Skeletal muscle cell (primary cell): ENCODE data around the gene LHX8.
"Not testable (repeated sequence)": the region's sequence is repeated elsewhere in the genome, so short reads cannot be mapped to it uniquely, and the experiment has no call there.

Source experiments
- DNase-seq: peaks from one replicate; pipeline ENCODE4 v3.0.0-alpha.2; 2010; ENCODE audit warnings: low read depth
- H3K4me3 ChIP-seq: 2 replicates; pipeline ENCODE4 v1.5.1; 2011; ENCODE audit warnings: low read depth, mild to moderate bottlenecking, control low read depth, low read length, moderate library complexity

Gene LHX8

GRCh38 chr1:75132242-75132811 lies 1.9 kb upstream of the LHX8 start:
- no peak for DNase-seq
- no peak overlapping the region for H3K4me3 ChIP-seq

GRCh38 chr1:75132812-75133619 lies 1.2 kb upstream of the LHX8 start:
- DNase-seq, result no peak
- no peak overlapping the region for H3K4me3 ChIP-seq

- no peak for DNase-seq
- H3K4me3 ChIP-seq, result peak overlapping the region; percentile 25
These were observed 722 bp downstream of the LHX8 start for GRCh38 chr1:75134647-75135572.

GRCh38 chr1:75135573-75136194 lies 1.5 kb downstream of the LHX8 start:
- no peak for DNase-seq
- peak overlapping the region; percentile 25 for H3K4me3 ChIP-seq

GRCh38 chr1:75136195-75136815 lies 2.1 kb downstream of the LHX8 start:
- DNase-seq, result no peak

GRCh38 chr1:75136921-75137641 lies 2.9 kb downstream of the LHX8 start:
- no peak for DNase-seq
- no peak overlapping the region for H3K4me3 ChIP-seq

More at GRCh38 chr1:75136195-75136815, 2.1 kb downstream of the LHX8 start:
- no peak overlapping the region for H3K4me3 ChIP-seq

- DNase-seq, result no peak
- no peak overlapping the region for H3K4me3 ChIP-seq
These were observed 17.9 kb downstream of the LHX8 start for GRCh38 chr1:75152092-75152491.

GRCh38 chr1:75159154-75159553 lies 25.0 kb downstream of the LHX8 start:
- DNase-seq, result no peak
- H3K4me3 ChIP-seq, result no peak overlapping the region

- H3K4me3 ChIP-seq, result no peak overlapping the region
- DNase-seq, result no peak
These were observed 31.1 kb downstream of the LHX8 start for GRCh38 chr1:75165264-75165663.

- DNase-seq, result no peak
- no peak overlapping the region for H3K4me3 ChIP-seq
These were observed 32.6 kb downstream of the LHX8 start for GRCh38 chr1:75166821-75167220.

GRCh38 chr1:75170011-75170410 lies 35.8 kb downstream of the LHX8 start:
- DNase-seq, result no peak
- no peak overlapping the region for H3K4me3 ChIP-seq

- DNase-seq, result no peak
These were observed 36.8 kb downstream of the LHX8 start for GRCh38 chr1:75170981-75171380.

GRCh38 chr1:75171876-75172275 lies 37.7 kb downstream of the LHX8 start:
- DNase-seq, result no peak
- H3K4me3 ChIP-seq, result no peak overlapping the region

More at GRCh38 chr1:75170981-75171380, 36.8 kb downstream of the LHX8 start:
- no peak overlapping the region for H3K4me3 ChIP-seq

- no peak for DNase-seq
These were observed 38.4 kb downstream of the LHX8 start for GRCh38 chr1:75172556-75172955.

GRCh38 chr1:75174031-75174760 lies 40.0 kb downstream of the LHX8 start:
- DNase-seq, result no peak
- no peak overlapping the region for H3K4me3 ChIP-seq

More at GRCh38 chr1:75172556-75172955, 38.4 kb downstream of the LHX8 start:
- no peak overlapping the region for H3K4me3 ChIP-seq

- DNase-seq, H3K4me3 ChIP-seq: not testable (repeated sequence)
These were observed 47.2 kb downstream of the LHX8 start for GRCh38 chr1:75181214-75181955.

GRCh38 chr1:75188892-75189291 lies 54.7 kb downstream of the LHX8 start:
- H3K4me3 ChIP-seq, result no peak overlapping the region
- DNase-seq, result no peak
